GM12872 (cell line): Measurements from ENCODE around the gene BCDIN3D.

Source experiments
- CTCF ChIP-seq: IDR thresholded peaks from 3 replicates; pipeline ENCODE4 v1.5.1; 2011; ENCODE audit warnings: low read depth, mild to moderate bottlenecking, low read length, moderate library complexity; ENCODE audit not compliant: insufficient read depth

BCDIN3D gene

GRCh38 chr12:49842519-49843352, at the start of gene BCDIN3D:
Gene BCDIN3D, minus strand, starts transcription at chr12:49843106. Its CDS starts 19 bp downstream, at chr12:49843087.
- TF ChIP-seq CTCF = no peak

GRCh38 chr12:49892084-49892731, 49.3 kb upstream of the BCDIN3D start:
- TF ChIP-seq CTCF = no peak

- no peak for TF ChIP-seq CTCF
Measured at GRCh38 chr12:49891476-49891875, 48.6 kb upstream of the BCDIN3D start.

GRCh38 chr12:49891012-49891411, 48.1 kb upstream of the BCDIN3D start:
- no peak for TF ChIP-seq CTCF

- TF ChIP-seq CTCF = no peak
Measured at GRCh38 chr12:49890096-49890461, 47.2 kb upstream of the BCDIN3D start.

- no peak for TF ChIP-seq CTCF
Measured at GRCh38 chr12:49889361-49890095, 46.6 kb upstream of the BCDIN3D start.

GRCh38 chr12:49888461-49889151, 45.7 kb upstream of the BCDIN3D start:
- no peak for TF ChIP-seq CTCF
